Amniotic stem cell (primary cell): ENCODE data around the gene ACOT4.
"Not testable (repeated sequence)": the region's sequence is repeated elsewhere in the genome, so short reads cannot be mapped to it uniquely, and the experiment has no call there.

Experiments used
- DNase-seq: peaks from one replicate; lab custom pipeline; 2025; lab: John Stamatoyannopoulos, UW

ACOT4 gene, protein sequence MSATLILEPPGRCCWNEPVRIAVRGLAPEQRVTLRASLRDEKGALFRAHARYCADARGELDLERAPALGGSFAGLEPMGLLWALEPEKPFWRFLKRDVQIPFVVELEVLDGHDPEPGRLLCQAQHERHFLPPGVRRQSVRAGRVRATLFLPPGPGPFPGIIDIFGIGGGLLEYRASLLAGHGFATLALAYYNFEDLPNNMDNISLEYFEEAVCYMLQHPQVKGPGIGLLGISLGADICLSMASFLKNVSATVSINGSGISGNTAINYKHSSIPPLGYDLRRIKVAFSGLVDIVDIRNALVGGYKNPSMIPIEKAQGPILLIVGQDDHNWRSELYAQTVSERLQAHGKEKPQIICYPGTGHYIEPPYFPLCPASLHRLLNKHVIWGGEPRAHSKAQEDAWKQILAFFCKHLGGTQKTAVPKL

DNA sequence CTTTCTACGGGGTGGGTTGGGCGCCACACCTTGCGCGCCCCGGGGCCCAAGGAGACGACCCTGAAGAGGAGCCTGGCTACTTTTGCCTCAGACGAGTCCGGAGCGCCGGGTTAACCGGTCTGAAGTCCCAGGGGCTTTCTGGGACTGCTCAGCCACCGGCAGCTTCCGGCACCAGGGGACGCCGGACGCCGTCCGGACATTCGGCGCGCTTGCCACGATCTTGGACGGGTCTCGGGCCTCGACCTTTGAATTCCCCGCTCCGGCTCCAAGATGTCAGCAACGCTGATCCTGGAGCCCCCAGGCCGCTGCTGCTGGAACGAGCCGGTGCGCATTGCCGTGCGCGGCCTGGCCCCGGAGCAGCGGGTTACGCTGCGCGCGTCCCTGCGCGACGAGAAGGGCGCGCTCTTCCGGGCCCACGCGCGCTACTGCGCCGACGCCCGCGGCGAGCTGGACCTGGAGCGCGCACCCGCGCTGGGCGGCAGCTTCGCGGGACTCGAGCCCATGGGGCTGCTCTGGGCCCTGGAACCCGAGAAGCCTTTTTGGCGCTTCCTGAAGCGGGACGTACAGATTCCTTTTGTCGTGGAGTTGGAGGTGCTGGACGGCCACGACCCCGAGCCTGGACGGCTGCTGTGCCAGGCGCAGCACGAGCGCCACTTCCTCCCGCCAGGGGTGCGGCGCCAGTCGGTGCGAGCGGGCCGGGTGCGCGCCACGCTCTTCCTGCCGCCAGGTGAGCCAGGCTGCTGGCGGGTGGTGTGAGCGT is at the start of gene ACOT4:
Gene ACOT4, plus strand, starts transcription at position 184 of the 760 bp plus-strand sequence. Its CDS starts 87 bp downstream, at position 271.
- no peak for DNase-seq

DNA sequence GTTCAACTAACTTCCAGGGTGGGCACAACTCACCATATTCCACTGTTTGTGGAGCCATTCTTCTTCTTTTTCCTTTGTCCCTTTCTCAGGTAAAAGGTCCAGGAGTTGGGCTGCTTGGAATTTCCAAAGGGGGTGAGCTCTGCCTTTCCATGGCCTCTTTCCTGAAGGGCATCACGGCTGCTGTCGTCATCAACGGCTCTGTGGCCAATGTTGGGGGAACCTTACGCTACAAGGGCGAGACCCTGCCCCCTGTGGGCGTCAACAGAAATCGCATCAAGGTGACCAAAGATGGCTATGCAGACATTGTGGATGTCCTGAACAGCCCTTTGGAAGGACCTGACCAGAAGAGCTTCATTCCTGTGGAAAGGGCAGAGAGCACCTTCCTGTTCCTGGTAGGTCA is 48.7 kb upstream of the ACOT4 start:
- not testable (repeated sequence) for DNase-seq

DNA sequence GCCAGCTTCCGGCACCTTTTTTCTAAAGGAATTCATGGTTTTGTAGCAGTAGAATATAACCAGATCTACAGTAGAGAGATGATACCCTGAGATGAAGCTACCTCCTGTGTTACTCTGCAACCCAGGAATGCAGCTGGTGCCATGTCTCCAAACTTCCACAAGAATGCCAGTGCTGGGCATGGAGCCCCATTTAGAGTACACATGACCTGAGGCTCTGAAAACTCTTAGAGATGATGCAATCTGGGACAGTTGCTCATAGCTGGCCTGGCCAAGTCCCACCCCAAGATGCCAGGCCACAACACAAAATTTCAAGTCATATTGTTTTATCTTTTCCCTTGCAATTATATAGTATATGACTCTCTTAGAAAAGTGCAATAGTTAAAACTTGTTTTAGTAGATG is 46.3 kb upstream of the ACOT4 start:
- DNase-seq, result not testable (repeated sequence)

DNA sequence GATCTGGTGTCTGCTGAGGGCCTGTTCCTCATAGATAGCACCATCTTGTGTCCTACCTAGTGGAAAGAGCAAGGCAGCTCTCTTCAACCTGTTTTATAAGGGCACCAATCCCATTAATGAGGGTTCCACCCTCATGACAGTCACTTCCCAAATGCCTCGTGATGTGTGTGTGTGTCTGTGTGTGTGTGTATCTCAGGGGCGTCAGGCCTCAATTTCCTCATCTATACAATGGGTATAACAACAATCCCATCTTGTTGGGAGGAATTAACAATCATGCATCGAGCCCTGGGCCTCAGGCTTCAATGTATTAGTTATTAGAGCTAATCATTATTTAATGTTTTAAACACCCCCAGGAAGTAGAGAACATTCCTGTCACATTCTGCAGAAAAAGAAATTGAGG is 42.6 kb upstream of the ACOT4 start:
- DNase-seq, result not testable (repeated sequence)

- DNase-seq, result not testable (repeated sequence)
Measured at GRCh38 chr14:73549889-73550524, 41.7 kb upstream of the ACOT4 start.

- DNase-seq, result no peak
Measured at GRCh38 chr14:73553845-73554244, 37.8 kb upstream of the ACOT4 start.

- DNase-seq, result not testable (repeated sequence)
Measured at GRCh38 chr14:73557201-73557600, 34.5 kb upstream of the ACOT4 start.

GRCh38 chr14:73558238-73558637 is 33.4 kb upstream of the ACOT4 start:
- DNase-seq, result not testable (repeated sequence)

DNA sequence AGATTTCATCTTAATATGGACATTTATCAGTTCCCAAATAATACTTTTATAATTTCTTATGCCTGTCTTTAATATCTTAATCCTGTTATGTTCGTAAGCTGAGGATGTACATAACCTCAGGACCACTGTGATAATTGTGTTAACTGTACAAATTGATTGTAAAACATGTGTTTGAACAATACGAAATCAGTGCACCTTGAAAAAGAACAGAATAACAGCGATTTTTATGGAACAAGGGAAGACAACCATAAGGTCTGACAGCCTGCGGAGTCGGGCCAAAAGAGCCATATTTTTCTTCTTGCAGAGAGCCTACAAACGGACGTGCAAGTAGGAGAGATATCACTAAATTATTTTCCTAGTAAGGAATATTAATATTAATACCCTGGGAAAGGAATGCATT is 29.4 kb upstream of the ACOT4 start:
- DNase-seq, result not testable (repeated sequence)

DNA sequence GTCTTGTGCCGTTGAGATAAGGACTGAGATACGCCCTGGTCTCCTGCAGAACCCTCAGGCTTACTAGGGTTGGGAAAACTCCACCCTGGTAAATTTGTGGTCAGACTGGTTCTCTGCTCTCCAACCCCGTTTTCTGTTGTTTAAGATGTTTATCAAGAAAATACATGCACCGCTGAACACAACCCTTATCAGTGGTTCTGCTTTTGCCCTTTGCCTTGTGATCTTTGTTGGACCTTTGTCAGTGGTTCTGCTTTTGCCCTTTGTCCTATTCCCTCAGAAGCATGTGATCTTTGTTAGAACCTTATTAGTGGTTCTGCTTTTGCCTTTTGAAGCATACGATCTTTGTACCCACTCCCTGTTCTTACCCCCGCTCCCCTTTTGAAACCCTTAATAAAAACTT is 29.0 kb upstream of the ACOT4 start:
- DNase-seq, result not testable (repeated sequence)

DNA sequence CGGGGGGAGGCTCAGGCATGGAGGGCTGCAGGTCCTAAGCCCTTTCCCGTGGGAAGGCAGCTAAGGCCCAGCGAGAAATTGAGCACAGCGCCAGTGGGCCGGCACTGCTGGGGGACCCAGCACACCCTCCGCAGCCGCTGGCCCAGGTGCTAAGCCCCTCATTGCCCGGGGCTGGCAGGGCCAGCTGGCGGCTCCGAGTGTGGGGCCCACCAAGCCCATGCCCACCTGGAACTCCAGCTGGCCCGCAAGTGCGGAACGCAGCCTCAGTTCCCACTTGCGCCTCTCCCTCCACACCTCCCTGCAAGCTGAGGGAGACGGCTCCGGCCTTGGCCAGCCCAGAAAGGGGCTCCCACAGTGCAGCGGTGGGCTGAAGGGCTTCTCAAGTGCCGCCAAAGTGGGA is 25.2 kb upstream of the ACOT4 start:
- not testable (repeated sequence) for DNase-seq

- not testable (repeated sequence) for DNase-seq
Measured at GRCh38 chr14:73566935-73567334, 24.7 kb upstream of the ACOT4 start.

DNA sequence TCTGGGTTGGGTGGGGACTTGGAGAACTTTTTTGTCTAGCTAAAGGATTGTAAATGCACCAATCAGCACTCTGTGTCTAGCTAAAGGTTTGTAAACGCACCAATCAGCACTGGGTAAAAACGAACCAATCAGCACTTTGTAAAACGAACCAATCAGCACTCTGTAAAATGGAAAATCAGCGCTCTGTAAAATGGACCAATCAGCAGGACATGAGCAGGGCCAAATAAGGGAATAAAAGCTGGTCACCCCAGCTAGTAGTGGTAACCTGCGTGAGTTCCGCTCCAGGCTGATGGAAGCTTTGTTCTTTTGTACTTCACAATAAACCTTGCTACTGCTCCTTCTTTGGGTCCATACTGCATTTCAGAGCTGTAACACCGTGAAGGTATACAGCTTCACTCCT is 24.3 kb upstream of the ACOT4 start:
- no peak for DNase-seq

DNA sequence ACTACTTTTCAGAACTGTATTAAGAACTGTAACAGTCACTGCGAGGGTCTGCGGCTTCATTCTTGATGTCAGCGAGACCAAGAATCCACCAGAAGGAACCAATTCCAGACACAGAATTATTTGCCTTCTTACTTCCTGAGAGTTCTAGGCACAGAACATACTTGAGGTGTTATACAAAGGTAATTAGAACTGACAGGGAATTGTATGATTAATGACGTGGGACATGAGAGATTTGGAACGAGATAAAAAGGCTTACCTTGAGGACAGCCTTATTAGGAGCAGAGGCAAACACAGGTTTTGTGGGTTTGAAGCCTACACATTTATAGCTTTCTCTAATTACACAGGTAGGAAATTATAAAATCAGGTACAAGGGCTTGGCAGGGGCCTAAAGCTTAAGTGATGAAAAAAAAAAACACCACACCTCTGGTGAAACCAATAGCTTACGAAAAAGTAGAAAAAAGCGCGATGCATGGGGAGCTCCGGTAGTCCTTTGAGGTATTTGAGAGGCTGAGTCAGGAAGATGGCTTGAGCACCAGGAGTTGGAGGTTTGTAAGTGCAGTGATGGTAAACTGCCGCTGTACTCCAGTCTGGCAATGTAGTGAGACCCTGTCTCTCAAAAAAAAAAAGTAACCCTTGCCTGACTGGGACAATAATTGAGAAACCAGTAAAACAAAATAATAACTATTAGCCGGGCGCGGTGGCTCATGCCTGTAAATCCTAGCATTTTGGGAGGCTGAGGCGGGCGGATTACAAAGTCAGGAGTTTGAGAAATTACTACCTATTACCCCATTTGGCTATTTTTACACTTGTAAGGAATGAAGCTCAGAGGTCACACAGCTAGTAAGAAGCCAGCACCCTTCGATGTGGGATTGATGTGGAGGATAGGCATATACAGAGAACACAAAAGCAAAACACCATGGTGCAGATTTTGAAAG is 23.5 kb upstream of the ACOT4 start:
- no peak for DNase-seq

DNA sequence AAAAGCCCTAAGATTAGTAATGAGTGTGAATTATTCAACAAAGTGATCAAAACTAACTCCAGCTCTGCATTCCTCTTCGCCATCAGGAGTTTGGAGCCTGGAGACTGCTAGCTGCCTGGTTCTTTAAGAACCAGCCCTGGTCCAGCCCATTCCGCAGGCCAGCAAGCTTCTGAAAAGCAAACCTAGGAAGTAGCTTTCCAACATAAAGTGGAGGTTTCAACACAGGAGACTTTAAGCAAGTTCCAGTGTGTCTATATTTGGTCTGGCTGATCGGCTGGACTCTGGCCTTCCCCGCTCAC is 22.8 kb upstream of the ACOT4 start:
- DNase-seq, result not testable (repeated sequence)

DNA sequence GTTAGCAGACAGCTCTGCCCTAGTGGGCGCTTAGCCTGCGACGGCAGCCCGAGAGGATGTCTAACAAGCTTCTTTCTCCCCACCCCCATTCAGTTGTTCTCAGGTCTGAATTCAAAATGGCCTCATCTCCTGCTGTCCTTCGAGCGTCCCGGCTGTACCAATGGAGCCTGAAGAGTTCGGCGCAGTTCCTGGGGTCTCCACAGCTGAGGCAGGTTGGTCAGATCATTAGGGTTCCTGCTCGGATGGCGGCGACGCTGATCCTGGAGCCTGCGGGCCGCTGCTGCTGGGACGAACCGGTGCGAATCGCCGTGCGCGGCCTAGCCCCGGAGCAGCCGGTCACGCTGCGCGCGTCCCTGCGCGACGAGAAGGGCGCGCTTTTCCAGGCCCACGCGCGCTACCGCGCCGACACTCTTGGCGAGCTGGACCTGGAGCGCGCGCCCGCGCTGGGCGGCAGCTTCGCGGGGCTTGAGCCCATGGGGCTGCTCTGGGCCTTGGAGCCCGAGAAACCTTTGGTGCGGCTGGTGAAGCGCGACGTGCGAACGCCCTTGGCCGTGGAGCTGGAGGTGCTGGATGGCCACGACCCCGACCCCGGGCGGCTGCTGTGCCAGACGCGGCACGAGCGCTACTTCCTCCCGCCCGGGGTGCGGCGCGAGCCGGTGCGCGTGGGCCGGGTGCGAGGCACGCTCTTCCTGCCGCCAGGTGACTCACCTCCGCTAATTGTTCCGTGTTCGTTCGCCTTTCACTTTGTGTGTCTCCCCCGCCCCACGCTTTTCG is 22.3 kb upstream of the ACOT4 start, which contains the start of gene ACOT2:
Gene ACOT2, plus strand, starts transcription at position 29 of the 774 bp plus-strand sequence. Its CDS starts 28 bp downstream, at position 57.
- peak; percentile 78 for DNase-seq

DNA sequence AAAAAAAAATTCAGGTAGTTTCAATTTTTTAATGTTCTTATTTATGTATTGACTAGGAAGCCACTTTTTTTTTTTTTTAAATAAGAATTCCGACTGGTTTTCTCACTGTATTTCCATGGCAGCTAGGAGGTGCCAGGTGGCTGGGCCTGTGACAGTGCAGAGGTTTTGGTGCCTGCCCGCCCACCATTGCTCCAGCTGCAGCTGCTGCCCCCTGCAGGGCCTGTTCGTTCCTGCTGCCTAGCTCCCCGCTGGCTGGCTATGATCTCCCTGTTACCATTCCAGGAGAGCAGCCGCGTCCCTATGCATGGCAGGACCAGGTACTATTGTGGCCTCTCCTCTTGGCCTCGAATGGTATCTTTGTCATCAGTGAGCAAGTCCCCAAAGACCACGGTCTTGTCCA is 20.8 kb upstream of the ACOT4 start:
- not testable (repeated sequence) for DNase-seq

GRCh38 chr14:73573034-73573433 is 18.6 kb upstream of the ACOT4 start:
- not testable (repeated sequence) for DNase-seq

- DNase-seq, result not testable (repeated sequence)
Measured at GRCh38 chr14:73573740-73574139, 17.9 kb upstream of the ACOT4 start.

DNA sequence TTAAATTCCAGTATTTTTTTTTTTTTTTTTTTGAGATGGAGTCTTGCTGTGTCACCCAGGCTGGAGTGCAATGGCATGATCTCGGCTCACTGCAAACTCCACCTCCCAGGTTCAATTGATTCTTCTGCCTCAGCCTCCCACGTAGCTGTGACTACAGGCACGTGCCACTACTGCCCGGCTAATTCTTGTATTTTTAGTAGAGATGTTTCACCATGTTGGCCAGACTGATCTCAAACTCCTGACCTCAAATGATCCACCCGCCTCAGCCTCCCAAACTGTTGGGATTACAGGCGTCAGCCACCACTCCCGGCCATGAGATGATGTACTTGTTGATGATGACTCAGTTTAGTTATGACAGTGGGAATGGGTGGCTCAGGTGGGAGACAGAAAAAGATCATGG is 17.4 kb upstream of the ACOT4 start:
- not testable (repeated sequence) for DNase-seq

GRCh38 chr14:73576391-73576790 is 15.3 kb upstream of the ACOT4 start:
- DNase-seq, result no peak
